ENCODE data around the gene TCF12.
A peak's percentile ranks its signal among the peaks of the same experiment; 100 is the strongest.

The TCF12 gene

DNA sequence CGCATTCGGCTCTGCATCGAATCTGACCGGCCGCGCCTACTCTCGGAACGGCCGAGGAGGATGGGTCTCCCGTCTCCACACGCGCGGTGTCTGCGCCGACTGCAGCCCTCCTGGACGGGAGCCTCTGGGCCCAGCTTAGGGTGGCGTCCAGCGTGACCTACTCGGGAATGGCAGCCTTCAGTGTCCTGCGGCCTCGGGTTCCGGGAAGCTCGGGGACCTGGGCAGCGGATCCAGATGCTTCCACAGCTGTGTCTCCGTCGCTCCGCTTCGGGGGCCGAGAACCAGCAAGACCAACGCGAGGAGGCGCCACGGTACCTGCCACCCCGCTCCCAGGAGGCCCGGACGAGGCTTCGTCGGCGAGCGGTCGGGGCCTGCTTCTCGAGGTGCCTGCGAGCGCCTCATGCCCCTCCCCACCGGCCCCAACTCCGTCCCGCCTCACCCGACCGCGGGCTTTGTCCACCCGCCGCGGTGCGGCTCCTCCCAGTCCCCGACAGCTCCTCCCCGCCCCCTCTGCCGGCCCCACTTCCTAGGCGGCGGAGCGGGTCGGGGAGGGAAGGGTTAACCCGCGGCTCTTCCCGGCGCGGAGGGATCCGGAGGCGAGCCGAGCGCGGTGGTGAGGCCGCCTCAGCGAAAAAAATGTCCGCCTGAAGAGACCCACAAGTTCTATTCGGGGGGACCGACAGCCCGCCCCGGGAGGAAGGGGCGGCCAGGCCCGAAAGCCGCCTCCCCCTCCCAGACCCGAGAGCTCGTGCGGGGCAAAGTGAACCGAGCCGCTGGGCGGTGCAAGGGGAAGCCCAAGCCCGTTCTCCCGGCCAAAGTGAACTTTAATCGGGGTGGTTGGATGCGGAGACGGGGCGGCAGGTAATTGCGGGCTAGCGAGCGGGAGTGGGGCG, at the start of gene TCF12:
TSS of gene TCF12 (plus strand) at position 599 of the 893 bp plus-strand sequence. CDS start 1,270 bp downstream, outside the sequence.
- peak; percentile 67 for DNase-seq (ENCODE audit: extremely low read depth, low read depth)
- peak within 1 kb of the TSS; percentile 80 for H3K4me3 ChIP-seq (replicated peaks; ENCODE audit: low read depth, low read length)
- TF ChIP-seq, protein P1, sequence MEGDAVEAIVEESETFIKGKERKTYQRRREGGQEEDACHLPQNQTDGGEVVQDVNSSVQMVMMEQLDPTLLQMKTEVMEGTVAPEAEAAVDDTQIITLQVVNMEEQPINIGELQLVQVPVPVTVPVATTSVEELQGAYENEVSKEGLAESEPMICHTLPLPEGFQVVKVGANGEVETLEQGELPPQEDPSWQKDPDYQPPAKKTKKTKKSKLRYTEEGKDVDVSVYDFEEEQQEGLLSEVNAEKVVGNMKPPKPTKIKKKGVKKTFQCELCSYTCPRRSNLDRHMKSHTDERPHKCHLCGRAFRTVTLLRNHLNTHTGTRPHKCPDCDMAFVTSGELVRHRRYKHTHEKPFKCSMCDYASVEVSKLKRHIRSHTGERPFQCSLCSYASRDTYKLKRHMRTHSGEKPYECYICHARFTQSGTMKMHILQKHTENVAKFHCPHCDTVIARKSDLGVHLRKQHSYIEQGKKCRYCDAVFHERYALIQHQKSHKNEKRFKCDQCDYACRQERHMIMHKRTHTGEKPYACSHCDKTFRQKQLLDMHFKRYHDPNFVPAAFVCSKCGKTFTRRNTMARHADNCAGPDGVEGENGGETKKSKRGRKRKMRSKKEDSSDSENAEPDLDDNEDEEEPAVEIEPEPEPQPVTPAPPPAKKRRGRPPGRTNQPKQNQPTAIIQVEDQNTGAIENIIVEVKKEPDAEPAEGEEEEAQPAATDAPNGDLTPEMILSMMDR (IDR thresholded peaks at IDR 0.05; ENCODE audit: low read depth, low read length, missing control alignments), result peak; percentile 41

DNA sequence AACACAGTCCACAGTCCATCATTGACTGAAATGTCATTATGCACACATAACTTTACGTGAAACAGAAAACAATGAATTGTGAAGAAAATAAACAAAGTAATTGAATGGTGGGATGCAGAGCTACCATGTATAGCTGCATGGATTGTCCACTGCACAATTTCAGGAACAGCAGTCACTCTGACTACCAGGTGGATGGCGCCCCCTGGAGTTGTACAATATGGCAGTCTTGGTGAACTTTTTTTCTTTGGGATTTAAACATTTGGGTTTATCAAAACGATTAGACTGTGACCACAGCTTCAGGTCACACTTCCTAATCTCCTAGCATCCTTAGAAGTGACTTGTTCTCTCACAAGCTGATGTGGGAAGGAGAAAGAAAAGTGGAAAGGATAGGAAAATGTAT, 48.9 kb upstream of the TCF12 start:
- no peak for DNase-seq (ENCODE audit: extremely low read depth, low read depth)
- TF ChIP-seq, protein P1 (IDR thresholded peaks at IDR 0.05; ENCODE audit: low read depth, low read length, missing control alignments), result peak; percentile 55
- no peak overlapping the region for H3K4me3 ChIP-seq (replicated peaks; ENCODE audit: low read depth, low read length)

DNA sequence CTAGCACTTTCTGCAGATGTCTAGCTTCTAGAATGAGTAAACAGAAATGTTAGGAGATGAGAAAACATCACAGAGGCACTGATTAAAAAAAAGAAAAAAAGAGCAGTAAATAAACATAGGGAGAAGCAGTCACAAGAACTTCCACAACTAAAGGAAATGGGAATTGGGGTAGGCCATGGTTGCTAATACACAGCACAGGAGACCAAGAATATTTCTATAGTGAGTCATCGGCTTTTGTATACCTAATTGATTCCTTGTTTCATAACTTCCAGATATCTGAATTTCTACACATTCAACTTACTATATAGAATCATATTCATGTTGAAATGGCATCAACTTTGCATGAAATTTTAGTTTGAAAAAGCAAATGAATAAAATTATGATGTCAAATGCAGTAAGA, 47.3 kb upstream of the TCF12 start:
- DNase-seq (ENCODE audit: extremely low read depth, low read depth), result peak; percentile 81
- TF ChIP-seq, protein P1 (IDR thresholded peaks at IDR 0.05; ENCODE audit: low read depth, low read length, missing control alignments), result no peak
- no peak overlapping the region for H3K4me3 ChIP-seq (replicated peaks; ENCODE audit: low read depth, low read length)

DNA sequence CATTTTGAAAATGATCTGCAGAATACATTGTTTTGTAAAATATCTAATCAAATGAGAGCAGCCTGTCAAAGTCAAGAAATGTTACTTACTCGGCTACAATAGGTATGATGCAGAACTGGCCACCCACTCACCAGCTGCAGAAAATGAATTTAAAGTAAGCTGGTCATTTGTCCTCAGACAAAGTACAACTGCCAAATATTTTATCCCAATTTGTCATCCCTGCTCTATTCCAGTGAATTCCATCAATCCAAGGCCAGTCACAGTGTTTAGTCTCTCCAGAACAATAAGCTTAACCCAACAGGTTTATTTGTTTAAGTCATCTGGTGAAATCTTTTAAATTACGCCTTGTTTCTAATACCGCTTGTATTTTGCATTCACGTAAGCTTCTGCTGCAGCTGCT, 46.6 kb upstream of the TCF12 start:
- H3K4me3 ChIP-seq (replicated peaks; ENCODE audit: low read depth, low read length), result no peak overlapping the region
- TF ChIP-seq, protein P1 (IDR thresholded peaks at IDR 0.05; ENCODE audit: low read depth, low read length, missing control alignments), result no peak
- DNase-seq (ENCODE audit: extremely low read depth, low read depth), result no peak

DNA sequence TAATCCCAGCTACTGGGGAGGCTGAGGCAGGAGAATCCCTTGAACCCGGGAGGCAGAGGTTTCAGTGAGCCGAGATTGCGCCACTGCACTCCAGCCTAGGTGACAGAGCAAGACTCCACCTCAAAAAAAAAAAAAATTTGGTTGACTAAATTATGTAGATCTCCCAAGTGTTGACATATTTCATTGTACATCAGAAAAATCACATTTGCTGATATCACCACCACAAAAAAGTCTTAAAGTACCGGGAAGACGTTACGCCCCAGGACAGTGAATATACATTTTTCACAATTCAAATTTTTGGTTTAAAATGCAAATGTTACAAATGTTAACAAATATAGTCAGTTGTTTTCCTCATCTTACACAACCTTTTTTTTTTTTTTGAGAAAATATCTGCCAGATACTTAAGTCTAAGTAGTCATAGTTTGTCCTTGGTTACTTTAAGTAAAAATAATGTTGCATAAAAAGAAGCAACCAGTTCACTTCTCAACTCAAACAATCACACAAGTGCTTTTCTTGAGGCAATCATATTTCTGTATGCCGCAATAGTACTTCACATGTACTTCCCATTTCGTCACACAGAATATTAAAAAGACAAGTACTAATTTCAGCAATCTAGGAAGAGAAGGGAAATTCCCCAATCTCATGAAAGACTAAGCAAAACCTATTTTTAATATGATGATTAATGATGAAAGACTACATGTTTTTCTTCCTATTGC, 41.0 kb upstream of the TCF12 start:
- no peak overlapping the region for H3K4me3 ChIP-seq (replicated peaks; ENCODE audit: low read depth, low read length)
- TF ChIP-seq, protein P1 (IDR thresholded peaks at IDR 0.05; ENCODE audit: low read depth, low read length, missing control alignments), result no peak
- no peak for DNase-seq (ENCODE audit: extremely low read depth, low read depth)

DNA sequence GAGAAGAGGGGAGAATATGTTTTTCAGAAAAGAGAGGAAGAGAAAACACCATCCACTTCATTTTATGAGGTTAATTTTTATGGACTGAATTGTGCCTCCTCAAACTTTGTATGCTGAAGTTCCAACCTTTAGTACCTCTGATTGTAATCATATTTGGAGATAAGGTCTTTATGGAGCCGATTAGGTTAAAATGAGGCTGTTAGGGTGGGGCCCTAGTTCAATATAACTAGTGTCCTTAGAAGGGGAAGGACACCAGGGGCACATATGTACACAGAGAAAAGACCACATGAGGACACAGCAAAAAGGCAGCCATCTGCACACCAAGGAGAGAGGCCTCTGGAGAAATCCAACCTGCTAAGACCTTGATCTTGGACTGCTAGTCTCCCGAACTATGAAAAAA, 38.9 kb upstream of the TCF12 start:
- DNase-seq (ENCODE audit: extremely low read depth, low read depth), result no peak
- H3K4me3 ChIP-seq (replicated peaks; ENCODE audit: low read depth, low read length), result no peak overlapping the region
- TF ChIP-seq, protein P1 (IDR thresholded peaks at IDR 0.05; ENCODE audit: low read depth, low read length, missing control alignments), result no peak

Data from HFF-Myc (cell line).